Measurements from ENCODE around the gene CCL23.

CCL23 gene

GRCh38 chr17:35968520-35969054 is 49.2 kb downstream of the CCL23 start:
- DNase-seq = no peak

DNA sequence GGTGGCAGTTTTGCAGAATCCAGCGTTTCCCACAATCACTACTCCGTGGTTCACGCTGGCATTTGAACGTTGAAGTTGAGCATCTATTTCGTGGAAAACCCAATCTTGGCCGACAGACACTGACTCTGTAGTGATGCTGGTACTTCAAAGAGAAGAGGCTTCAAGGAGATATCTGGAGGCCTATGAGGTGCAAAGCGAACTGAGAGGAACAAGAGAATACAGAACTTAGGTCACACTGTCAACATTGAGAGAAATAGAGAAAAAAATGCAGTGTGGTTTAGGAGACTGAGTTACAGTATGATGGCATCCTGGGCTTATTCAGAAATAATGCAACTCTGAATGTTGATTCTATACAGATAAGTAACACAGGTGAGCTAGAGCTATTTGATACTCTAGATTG is 52.5 kb downstream of the CCL23 start:
- DNase-seq = no peak

- DNase-seq = no peak
Observed at GRCh38 chr17:35963663-35964062, 54.1 kb downstream of the CCL23 start.

Measured in NCI-H446 (cell line).